Ovary (tissue), 9 donors: Measurements from ENCODE around the gene P4HTM. TPM values are rescaled to one million over a fixed set of nuclear protein-coding genes. Genes with fewer than 3 reads are reported as not detected.

Experiments used
- DNase-seq, 5 donors: peaks; one replicate each; pipeline ENCODE4 v3.0.0-alpha.2; 2019 to 2020
- H3K27ac ChIP-seq, 2 donors: fragments of 200-600 bp; one replicate each; pipeline versions ENCODE4 v1.5.1 to v1.8.0; 2019 to 2022
- H3K27me3 ChIP-seq: fragments of 200-600 bp; one replicate; pipeline ENCODE4 v1.8.0; 2022
- H3K36me3 ChIP-seq: fragments of 200-600 bp; sonication (generic); one replicate; pipeline ENCODE4 v1.5.1; 2019
- H3K4me1 ChIP-seq: one replicate; pipeline ENCODE4 v1.8.1; 2013; ENCODE audit warnings: mild to moderate bottlenecking, moderate library complexity; ENCODE audit not compliant: insufficient read depth
- H3K4me3 ChIP-seq: fragments of 200-600 bp; sonication (generic); one replicate; pipeline ENCODE4 v1.5.1; 2017
- H3K9me3 ChIP-seq, 2 donors: fragments of 200-600 bp in 1 of 2; sonication (generic) in 1 of 2; one replicate each; pipeline versions ENCODE4 v1.5.1 to v1.8.1; 2013 to 2019; ENCODE audit warnings: mild to moderate bottlenecking in 1 of 2, moderate library complexity in 1 of 2
- CTCF ChIP-seq, 3 donors: fragments of 450-650 bp in 2 of 3; fragments of 200-600 bp in 1 of 3; IDR thresholded peaks; one replicate each; pipeline versions ENCODE4 v1.5.1 to v1.8.0; 2016 to 2022; ENCODE audit warnings: antibody characterized with exemption in 3 of 3, mild to moderate bottlenecking in 1 of 3
- EP300 ChIP-seq: sonication (generic); formaldehyde crosslinking; IDR thresholded peaks from one replicate; pipeline ENCODE4 v1.6.1; 2017; ENCODE audit warnings: antibody characterized with exemption
- POLR2A ChIP-seq: fragments of 450-650 bp; IDR thresholded peaks from one replicate; pipeline ENCODE4 v1.6.1; 2017; ENCODE audit warnings: antibody characterized with exemption, mild to moderate bottlenecking, moderate library complexity
- WGBS, 3 donors: extraction: QIAGEN DNeasy Blood & Tissue Kit in 1 of 3; methylation state at CpG; one replicate each; pipeline versions ENCODE4 v1.1.5 to v1.1.7; 2013 to 2017; 5-methylcytosine and 5-hydroxymethylcytosine counted together
- intact Hi-C, 4 donors: fragments of 100-400 bp; cut with DNase I; formaldehyde crosslinking; loops; one replicate each; pipeline versions ENCODE4 v1.11.0 to v1.15.1; 2022 to 2023
- polyA plus RNA-seq, 2 donors: library from polyadenylated mRNA; stranded (reverse); fragments of 200-250 nt in 1 of 2; fragments of 350-450 nt in 1 of 2; fragmentation: Illumina TruSeq in 1 of 2; extraction: RNeasy Lipid Tissue Mini Kit (QIAGEN cat#74804) in 1 of 2; gene quantifications; one replicate each; pipeline ENCODE4 v1.2.3, GENCODE V29; 2013 to 2014
- total RNA-seq, 7 donors: library from RNA; depleted of rRNA in 2 of 7; stranded (reverse); fragments of >200 nt in 2 of 7; fragmentation: NEBNext Ultra II Directional in 3 of 7; extraction: Animal tissue kit (Norgen Biotek cat#: 25700) in 3 of 7; gene quantifications; one replicate each; pipeline versions ENCODE4 v1.1.0 to v1.2.4, GENCODE V29; 2016 to 2023
- donor health status: DM: no; HTN: no; CAD: no; lungs with moderate emphysema.
- donor health status: DM: no; HTN: no; CAD: no.
- donor health status: Bipolar disorder and iron deficiency.
- donor health status: DM: yes; HTN: yes; CAD: no.
- donor health status: DM: no; HTN: no; CAD: no.
- donor health status: DM: yes; HTN: yes; CAD: no.

The P4HTM gene
- total and polyA plus RNA-seq, 9 donors = 16.6 to 125 (median 41.0) TPM

GRCh38 chr3:49015072-49015471 is 25.0 kb downstream of the P4HTM start:
- no peaks in the 10 kb centered on the region for H3K27me3 ChIP-seq
- intact Hi-C loops = no loop called here
- no peak overlapping the region for H3K27ac ChIP-seq
- peak in 1 of 5 donors; percentile 22 for DNase-seq
- TF ChIP-seq CTCF (IDR thresholded peaks at IDR 0.05) (no peak), EP300 (no peak)
- no peaks in the 10 kb centered on the region for H3K36me3 ChIP-seq
- peaks cover 5% of the 10 kb centered on the region for H3K4me1 ChIP-seq
- H3K4me3 ChIP-seq = no peak overlapping the region
- 60 to 73% (median 61%) methylated on average over 8 of the region's 8 CpGs for WGBS, 3 donors
- H3K9me3 ChIP-seq = no peaks in the 10 kb centered on the region

GRCh38 chr3:49015765-49016164 is 25.7 kb downstream of the P4HTM start:
- TF ChIP-seq POLR2A (no peak), CTCF (IDR thresholded peaks at IDR 0.05) (no peak), EP300 (no peak)
- DNase-seq = no peak
- Histone ChIP-seq H3K36me3 (no peaks in the 10 kb centered on the region), H3K9me3 (no peaks in the 10 kb centered on the region), H3K4me1 (peaks cover 5% of the 10 kb centered on the region), H3K27ac (no peak overlapping the region), H3K27me3 (no peaks in the 10 kb centered on the region), H3K4me3 (no peak overlapping the region)
- intact Hi-C loops = no loop called here
- 47 to 53% (median 52%) methylated on average over 6 of the region's 6 CpGs for WGBS, 3 donors

- H3K27me3 ChIP-seq = no peaks in the 10 kb centered on the region
- intact Hi-C loops = no loop called here
- H3K9me3 ChIP-seq = no peaks in the 10 kb centered on the region
- TF ChIP-seq CTCF (IDR thresholded peaks at IDR 0.05) (no peak), EP300 (no peak), POLR2A (no peak)
- H3K4me3 ChIP-seq = no peak overlapping the region
- no peak overlapping the region for H3K27ac ChIP-seq
- DNase-seq = no peak
- H3K4me1 ChIP-seq = peaks cover 5% of the 10 kb centered on the region
- no peaks in the 10 kb centered on the region for H3K36me3 ChIP-seq
- WGBS, 3 donors = 66 to 85% (median 74%) methylated on average over 6 of the region's 6 CpGs
Observed at GRCh38 chr3:49016414-49017228, 26.6 kb downstream of the P4HTM start.

DNA sequence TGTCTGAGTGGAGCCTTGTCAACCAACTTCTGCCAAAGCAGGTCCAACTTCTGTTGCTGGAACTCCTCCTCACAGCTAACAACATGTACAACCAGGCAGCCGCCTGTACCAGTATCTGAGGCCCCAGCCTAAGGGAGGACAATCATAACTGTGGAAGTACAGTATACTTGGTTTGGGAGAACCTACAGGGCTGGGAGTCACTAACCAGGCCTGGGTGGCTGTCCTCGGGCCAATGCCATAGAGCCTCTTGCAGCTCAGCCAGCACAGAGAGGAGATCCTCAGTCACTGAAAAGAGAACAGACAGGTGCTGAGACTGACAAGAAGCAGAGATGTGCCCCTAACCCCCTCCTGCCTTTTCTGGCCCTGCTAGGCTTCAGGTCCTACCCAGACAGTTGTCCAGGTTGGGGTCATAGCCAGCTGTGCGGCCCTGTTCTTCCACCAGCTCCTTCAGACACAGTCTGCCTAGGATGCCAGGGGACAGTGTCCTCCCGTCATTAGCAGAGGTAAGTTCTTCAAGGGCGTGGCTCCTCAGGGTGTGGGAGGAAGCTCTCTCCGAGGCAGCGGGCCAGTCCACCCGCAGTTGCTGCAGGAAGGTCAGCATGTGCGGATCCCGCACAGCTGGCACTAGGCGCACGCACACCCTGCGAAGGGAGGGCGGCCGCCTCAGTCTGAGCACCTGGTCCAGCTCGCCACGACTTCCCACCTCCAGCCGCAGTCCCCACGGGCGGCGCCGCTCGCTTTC is 27.4 kb downstream of the P4HTM start:
- Histone ChIP-seq H3K27me3 (no peaks in the 10 kb centered on the region), H3K4me1 (peaks cover 5% of the 10 kb centered on the region), H3K27ac (peak overlapping the region in 1 of 2 donors; percentile 61), H3K4me3 (peak overlapping the region; percentile 59), H3K36me3 (no peaks in the 10 kb centered on the region), H3K9me3 (no peaks in the 10 kb centered on the region)
- 7 to 8% (median 8%) methylated on average over 23 of the region's 23 CpGs for WGBS, 3 donors
- DNase-seq = no peak
- intact Hi-C loops = no loop called here
- TF ChIP-seq POLR2A = no peak
- no peak for TF ChIP-seq CTCF (IDR thresholded peaks at IDR 0.05)
- TF ChIP-seq EP300 = no peak
